Measurements from ENCODE around the gene FMO3. TPM values are rescaled to one million over a fixed set of nuclear protein-coding genes. Genes with fewer than 3 reads are reported as not detected.
A peak's percentile ranks its signal among the peaks of the same experiment; 100 is the strongest.

The FMO3 gene
- total RNA-seq, 1 donor from 2014 or later, result not detected

- Mint-ChIP-seq H3K4me3 (ENCODE audit: low read depth) (no peak overlapping the region), H3K36me3 (ENCODE audit: insufficient read depth) (no peaks in the 10 kb centered on the region), H3K27me3 (no peaks in the 10 kb centered on the region), H3K4me1 (ENCODE audit: low read depth) (peaks cover 8% of the 10 kb centered on the region), H3K27ac (peak overlapping the region; percentile 1), H3K9me3 (ENCODE audit: low read depth) (peaks cover 3% of the 10 kb centered on the region)
- DNase-seq (ENCODE audit: low spot score, unreplicated experiment), result no peak
- TF ChIP-seq CTCF (IDR thresholded peaks at IDR 0.05; ENCODE audit: unreplicated experiment), result no peak
Measured at GRCh38 chr1:171083222-171083621, 7.5 kb upstream of the FMO3 start.

- Mint-ChIP-seq H3K36me3 (ENCODE audit: insufficient read depth) (no peaks in the 10 kb centered on the region), H3K9me3 (ENCODE audit: low read depth) (peaks cover 3% of the 10 kb centered on the region), H3K4me1 (ENCODE audit: low read depth) (peaks cover 9% of the 10 kb centered on the region), H3K4me3 (ENCODE audit: low read depth) (no peak overlapping the region), H3K27me3 (no peaks in the 10 kb centered on the region), H3K27ac (no peak overlapping the region)
- DNase-seq (ENCODE audit: low spot score, unreplicated experiment), result no peak
- no peak for TF ChIP-seq CTCF (IDR thresholded peaks at IDR 0.05; ENCODE audit: unreplicated experiment)
Measured at GRCh38 chr1:171084091-171084490, 6.6 kb upstream of the FMO3 start.

- Mint-ChIP-seq H3K27me3 (no peaks in the 10 kb centered on the region), H3K36me3 (ENCODE audit: insufficient read depth) (no peaks in the 10 kb centered on the region), H3K27ac (no peak overlapping the region), H3K9me3 (ENCODE audit: low read depth) (peaks cover 3% of the 10 kb centered on the region), H3K4me1 (ENCODE audit: low read depth) (peaks cover 14% of the 10 kb centered on the region), H3K4me3 (ENCODE audit: low read depth) (no peak overlapping the region)
- no peak for DNase-seq (ENCODE audit: low spot score, unreplicated experiment)
- no peak for TF ChIP-seq CTCF (IDR thresholded peaks at IDR 0.05; ENCODE audit: unreplicated experiment)
Measured at GRCh38 chr1:171084870-171085269, 5.8 kb upstream of the FMO3 start.

GRCh38 chr1:171087896-171088295, 2.8 kb upstream of the FMO3 start:
- no peak overlapping the region for H3K27ac Mint-ChIP-seq
- no peak for TF ChIP-seq CTCF (IDR thresholded peaks at IDR 0.05; ENCODE audit: unreplicated experiment)

GRCh38 chr1:171103862-171104261, 13.2 kb downstream of the FMO3 start:
- TF ChIP-seq CTCF (IDR thresholded peaks at IDR 0.05; ENCODE audit: unreplicated experiment), result no peak
- DNase-seq (ENCODE audit: low spot score, unreplicated experiment), result no peak
- Mint-ChIP-seq H3K4me1 (ENCODE audit: low read depth) (no peaks in the 10 kb centered on the region), H3K36me3 (ENCODE audit: insufficient read depth) (no peaks in the 10 kb centered on the region), H3K4me3 (ENCODE audit: low read depth) (no peak overlapping the region), H3K27ac (no peak overlapping the region), H3K9me3 (ENCODE audit: low read depth) (peaks cover 3% of the 10 kb centered on the region), H3K27me3 (no peaks in the 10 kb centered on the region)

More at GRCh38 chr1:171087896-171088295, 2.8 kb upstream of the FMO3 start:
- no peak for DNase-seq (ENCODE audit: low spot score, unreplicated experiment)
- Mint-ChIP-seq H3K9me3 (ENCODE audit: low read depth) (peaks cover 6% of the 10 kb centered on the region), H3K27me3 (no peaks in the 10 kb centered on the region), H3K36me3 (ENCODE audit: insufficient read depth) (no peaks in the 10 kb centered on the region), H3K4me3 (ENCODE audit: low read depth) (no peak overlapping the region), H3K4me1 (ENCODE audit: low read depth) (peaks cover 6% of the 10 kb centered on the region)
